Uterus (tissue), 2 donors: ENCODE measurements around the gene B9D2.

Experiments
- CTCF ChIP-seq, 4 experiments: fragments of 200-600 bp in 2 of 4; fragments of 450-650 bp in 2 of 4; sonication (generic) in 2 of 4; IDR thresholded peaks; one replicate each; pipeline ENCODE4 v1.5.1; 2016 to 2019; ENCODE audit warnings: antibody characterized with exemption in 4 of 4, mild to moderate bottlenecking in 2 of 4, moderate library complexity in 1 of 4
- POLR2A ChIP-seq, 2 donors: fragments of 450-650 bp; IDR thresholded peaks; one replicate each; pipeline ENCODE4 v1.6.1; 2016; ENCODE audit warnings: antibody characterized with exemption in 2 of 2, mild to moderate bottlenecking in 1 of 2, moderate library complexity in 1 of 2

GRCh38 chr19:41405776-41406175 lies 41.8 kb upstream of the B9D2 start:
- TF ChIP-seq POLR2A (IDR thresholded peaks at IDR 0.05) (no peak), CTCF (IDR thresholded peaks at IDR 0.05) (no peak)
